Measurements from ENCODE around the gene LRRC4C. TPM values are rescaled to one million over a fixed set of nuclear protein-coding genes. Genes with fewer than 3 reads are reported as not detected.

LRRC4C gene
- total RNA-seq, 6 experiments from 2014 or later = 0.25 to 0.43 (median 0.27) TPM

DNA sequence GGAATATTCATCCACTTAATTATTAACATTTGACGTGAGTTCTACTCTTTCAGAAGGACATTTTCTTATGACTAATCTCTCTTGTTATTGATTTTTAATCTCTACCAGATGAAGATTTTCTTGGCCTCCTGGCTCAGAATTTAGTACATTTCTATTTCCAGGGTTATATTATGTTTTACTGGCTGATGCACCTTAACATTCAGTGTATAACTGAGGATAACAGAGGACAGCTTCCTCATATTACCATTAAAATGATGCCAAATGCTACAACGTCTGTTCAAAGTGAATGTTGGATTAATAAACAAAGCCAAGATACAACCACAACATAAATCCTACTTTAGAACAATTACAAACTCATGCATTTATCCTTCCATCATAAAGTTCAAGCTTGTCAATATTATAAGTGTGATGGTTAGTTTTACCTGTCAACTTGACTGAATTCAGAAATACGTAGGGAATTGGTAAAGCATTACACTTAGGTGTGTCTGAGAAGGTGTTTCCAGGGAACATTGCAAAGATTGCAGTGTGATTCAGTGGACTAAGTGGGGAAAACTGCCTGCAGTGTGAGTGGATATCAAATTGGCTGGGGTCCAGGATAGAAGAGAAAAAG, 485.2 kb downstream of the LRRC4C start:
- H3K36me3 ChIP-seq = no peaks in the 10 kb centered on the region
- intact Hi-C loops (cut with DNase I) = no loop called here
- DNase-seq = no peak
- H3K9me3 ChIP-seq = no peaks in the 10 kb centered on the region
- 53% methylated on average over 3 of the region's 3 CpGs for WGBS (ENCODE audit: insufficient coverage, low coverage, low lambda C conversion rate, missing lambda C conversion rate)
- ATAC-seq = no peak
- no peak overlapping the region for H3K27ac ChIP-seq
- H3K4me1 ChIP-seq = no peaks in the 10 kb centered on the region
- no peak for TF ChIP-seq POLR2A (IDR thresholded peaks at IDR 0.05)
- TF ChIP-seq, protein P1, sequence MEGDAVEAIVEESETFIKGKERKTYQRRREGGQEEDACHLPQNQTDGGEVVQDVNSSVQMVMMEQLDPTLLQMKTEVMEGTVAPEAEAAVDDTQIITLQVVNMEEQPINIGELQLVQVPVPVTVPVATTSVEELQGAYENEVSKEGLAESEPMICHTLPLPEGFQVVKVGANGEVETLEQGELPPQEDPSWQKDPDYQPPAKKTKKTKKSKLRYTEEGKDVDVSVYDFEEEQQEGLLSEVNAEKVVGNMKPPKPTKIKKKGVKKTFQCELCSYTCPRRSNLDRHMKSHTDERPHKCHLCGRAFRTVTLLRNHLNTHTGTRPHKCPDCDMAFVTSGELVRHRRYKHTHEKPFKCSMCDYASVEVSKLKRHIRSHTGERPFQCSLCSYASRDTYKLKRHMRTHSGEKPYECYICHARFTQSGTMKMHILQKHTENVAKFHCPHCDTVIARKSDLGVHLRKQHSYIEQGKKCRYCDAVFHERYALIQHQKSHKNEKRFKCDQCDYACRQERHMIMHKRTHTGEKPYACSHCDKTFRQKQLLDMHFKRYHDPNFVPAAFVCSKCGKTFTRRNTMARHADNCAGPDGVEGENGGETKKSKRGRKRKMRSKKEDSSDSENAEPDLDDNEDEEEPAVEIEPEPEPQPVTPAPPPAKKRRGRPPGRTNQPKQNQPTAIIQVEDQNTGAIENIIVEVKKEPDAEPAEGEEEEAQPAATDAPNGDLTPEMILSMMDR (IDR thresholded peaks at IDR 0.05) = no peak
- H3K27me3 ChIP-seq = no peaks in the 10 kb centered on the region
- H3K4me3 ChIP-seq = no peak overlapping the region

DNA sequence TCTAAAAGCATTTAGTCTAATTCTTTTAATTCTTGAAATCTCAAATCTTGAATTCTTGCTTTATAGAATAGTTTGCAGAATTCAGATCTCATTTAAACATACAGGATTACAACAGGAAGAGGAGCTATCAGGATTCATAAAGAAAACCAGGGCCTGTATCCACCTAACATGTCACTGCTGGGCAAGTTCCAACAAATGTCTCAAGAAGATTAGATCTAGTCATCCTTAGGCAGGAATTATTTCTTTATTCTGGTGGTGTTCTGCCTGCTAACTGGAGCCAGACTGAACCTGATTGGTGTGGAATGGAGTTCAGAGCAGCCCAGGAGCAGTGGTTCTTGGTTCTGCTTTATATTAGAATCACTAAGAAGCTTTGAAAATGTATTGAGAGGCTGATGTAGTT, 500.7 kb downstream of the LRRC4C start:
- TF ChIP-seq, protein P1 (IDR thresholded peaks at IDR 0.05) = no peak
- TF ChIP-seq POLR2A (IDR thresholded peaks at IDR 0.05) = no peak
- ATAC-seq = no peak
- no peaks in the 10 kb centered on the region for H3K27me3 ChIP-seq
- intact Hi-C loops (cut with DNase I) = no loop called here
- no peaks in the 10 kb centered on the region for H3K36me3 ChIP-seq
- no peak overlapping the region for H3K4me3 ChIP-seq
- no peak overlapping the region for H3K27ac ChIP-seq
- DNase-seq = no peak
- no peaks in the 10 kb centered on the region for H3K4me1 ChIP-seq
- H3K9me3 ChIP-seq = no peaks in the 10 kb centered on the region

DNA sequence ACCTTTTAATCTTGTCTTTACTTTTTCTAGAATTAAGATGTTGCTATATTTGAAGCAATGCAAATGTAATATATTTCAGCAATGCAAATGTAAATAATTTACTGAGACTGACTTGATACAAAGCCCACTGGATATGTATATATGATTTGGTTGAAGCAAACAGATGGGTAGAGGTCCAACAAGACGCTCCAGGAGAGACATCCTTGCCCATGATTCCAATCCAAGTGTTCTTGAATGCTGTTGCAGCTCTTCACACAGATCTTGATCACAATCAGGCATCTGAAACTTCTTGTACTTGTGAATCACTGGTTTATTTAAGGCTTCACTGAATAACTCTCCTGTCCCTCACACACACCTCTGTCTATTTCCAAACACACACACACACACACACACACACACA, 507.0 kb downstream of the LRRC4C start:
- ATAC-seq (no peak), DNase-seq (no peak)
- TF ChIP-seq POLR2A (IDR thresholded peaks at IDR 0.05) = no peak
- Histone ChIP-seq H3K27me3 (no peaks in the 10 kb centered on the region), H3K4me3 (no peak overlapping the region), H3K9me3 (no peaks in the 10 kb centered on the region), H3K4me1 (no peaks in the 10 kb centered on the region), H3K27ac (no peak overlapping the region), H3K36me3 (no peaks in the 10 kb centered on the region)
- WGBS (ENCODE audit: insufficient coverage, low coverage, low lambda C conversion rate, missing lambda C conversion rate) = 55% methylated on average over 1 of the region's 1 CpG
- intact Hi-C loops (cut with DNase I) = no loop called here

DNA sequence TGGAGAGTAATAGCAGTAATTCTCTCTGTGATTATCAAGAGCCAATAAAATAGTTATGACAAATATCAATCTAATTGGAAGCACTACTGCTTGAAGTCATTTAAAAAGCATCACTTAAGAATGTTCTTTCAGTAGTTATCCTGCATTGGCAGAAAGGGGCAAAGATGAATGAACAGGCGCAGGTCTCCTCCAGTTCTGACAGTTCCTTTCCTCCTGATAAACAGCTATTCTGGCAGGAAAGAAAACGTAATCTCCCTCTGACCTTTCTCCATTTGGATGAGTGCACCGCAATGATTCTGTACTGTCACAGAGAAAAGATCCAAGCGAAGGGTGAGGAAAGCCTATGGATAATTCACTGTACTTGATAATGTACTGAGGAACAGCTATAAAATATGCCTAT, 521.5 kb downstream of the LRRC4C start:
- no peak overlapping the region for H3K27ac ChIP-seq
- H3K9me3 ChIP-seq = no peaks in the 10 kb centered on the region
- no peak for ATAC-seq
- H3K4me1 ChIP-seq = no peaks in the 10 kb centered on the region
- DNase-seq = no peak
- H3K27me3 ChIP-seq = no peaks in the 10 kb centered on the region
- intact Hi-C loops (cut with DNase I) = no loop called here
- no peak overlapping the region for H3K4me3 ChIP-seq
- 38% methylated on average over 4 of the region's 4 CpGs for WGBS (ENCODE audit: insufficient coverage, low coverage, low lambda C conversion rate, missing lambda C conversion rate)
- TF ChIP-seq, protein P1 (IDR thresholded peaks at IDR 0.05) = no peak
- TF ChIP-seq POLR2A (IDR thresholded peaks at IDR 0.05) = no peak
- H3K36me3 ChIP-seq = no peaks in the 10 kb centered on the region

DNA sequence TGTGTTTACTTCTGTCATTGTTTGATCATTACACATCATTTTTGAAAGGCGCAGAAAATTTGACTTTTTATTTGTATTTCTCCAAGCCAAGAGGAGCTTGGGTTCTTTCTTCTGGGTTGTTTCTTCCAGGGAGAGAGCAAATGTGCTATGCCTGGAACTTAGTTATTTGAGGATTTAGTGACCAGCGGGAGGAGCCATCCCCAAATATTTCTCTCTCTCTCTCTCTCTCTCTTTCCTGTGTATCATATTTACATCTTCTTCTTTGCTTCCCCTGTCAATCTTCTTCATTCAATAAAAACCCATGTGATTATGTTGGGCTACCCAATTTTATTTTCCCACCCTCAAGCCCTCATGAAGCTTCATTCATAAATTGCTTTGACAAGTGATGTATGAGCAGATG, 534.5 kb downstream of the LRRC4C start:
- DNase-seq = no peak
- intact Hi-C loops (cut with DNase I) = no loop called here
- no peak overlapping the region for H3K27ac ChIP-seq
- H3K36me3 ChIP-seq = no peaks in the 10 kb centered on the region
- H3K4me1 ChIP-seq = no peaks in the 10 kb centered on the region
- H3K27me3 ChIP-seq = no peaks in the 10 kb centered on the region
- 68% methylated on average over 2 of the region's 2 CpGs for WGBS (ENCODE audit: insufficient coverage, low coverage, low lambda C conversion rate, missing lambda C conversion rate)
- no peak for ATAC-seq
- H3K9me3 ChIP-seq = no peaks in the 10 kb centered on the region
- TF ChIP-seq, protein P1 (IDR thresholded peaks at IDR 0.05) = no peak
- no peak for TF ChIP-seq POLR2A (IDR thresholded peaks at IDR 0.05)
- no peak overlapping the region for H3K4me3 ChIP-seq
